NCI-H2107 treated with DMSO at 0.1 percent for 48 hours (cell line): Measurements from ENCODE around the gene SHISA9.

Experiments used
- DNase-seq: peaks from one replicate; lab custom pipeline; 2025; ENCODE audit not compliant: unreplicated experiment; lab: John Stamatoyannopoulos, UW

Gene SHISA9

GRCh38 chr16:12944300-12944699 lies 42.9 kb downstream of the SHISA9 start:
- no peak for DNase-seq

- peak; percentile 81 for DNase-seq
Measured at GRCh38 chr16:12951392-12951791, 50.0 kb downstream of the SHISA9 start.

- no peak for DNase-seq
Measured at GRCh38 chr16:12951976-12952375, 50.6 kb downstream of the SHISA9 start.

GRCh38 chr16:12958366-12958765 lies 57.0 kb downstream of the SHISA9 start:
- DNase-seq: no peak

- DNase-seq: no peak
Measured at GRCh38 chr16:12959072-12959471, 57.7 kb downstream of the SHISA9 start.

GRCh38 chr16:12961626-12962025 lies 60.2 kb downstream of the SHISA9 start:
- no peak for DNase-seq

GRCh38 chr16:12964461-12964860 lies 63.1 kb downstream of the SHISA9 start:
- DNase-seq: no peak

GRCh38 chr16:12965274-12965804 lies 63.9 kb downstream of the SHISA9 start:
- DNase-seq: peak; percentile 49

GRCh38 chr16:12971241-12971640 lies 69.8 kb downstream of the SHISA9 start:
- peak; percentile 86 for DNase-seq

GRCh38 chr16:12972246-12972645 lies 70.8 kb downstream of the SHISA9 start:
- no peak for DNase-seq

GRCh38 chr16:12975766-12976165 lies 74.4 kb downstream of the SHISA9 start:
- DNase-seq: no peak

- DNase-seq: peak; percentile 51
Measured at GRCh38 chr16:12976496-12976895, 75.1 kb downstream of the SHISA9 start.

GRCh38 chr16:12976936-12977335 lies 75.5 kb downstream of the SHISA9 start:
- no peak for DNase-seq

- DNase-seq: no peak
Measured at GRCh38 chr16:12985516-12985915, 84.1 kb downstream of the SHISA9 start.

GRCh38 chr16:12988071-12988470 lies 86.7 kb downstream of the SHISA9 start:
- no peak for DNase-seq

GRCh38 chr16:12992066-12992465 lies 90.7 kb downstream of the SHISA9 start:
- no peak for DNase-seq

- DNase-seq: no peak
Measured at GRCh38 chr16:12994402-12994801, 93.0 kb downstream of the SHISA9 start.

- DNase-seq: no peak
Measured at GRCh38 chr16:12995721-12996372, 94.4 kb downstream of the SHISA9 start.

GRCh38 chr16:12998361-12999085 lies 97.1 kb downstream of the SHISA9 start:
- DNase-seq: no peak

- DNase-seq: no peak
Measured at GRCh38 chr16:12999368-12999767, 98.0 kb downstream of the SHISA9 start.

GRCh38 chr16:13005721-13006247 lies 104.4 kb downstream of the SHISA9 start:
- no peak for DNase-seq

- DNase-seq: no peak
Measured at GRCh38 chr16:13012601-13013000, 111.2 kb downstream of the SHISA9 start.
